ENCODE measurements around the gene KIF12.

KIF12 gene

DNA sequence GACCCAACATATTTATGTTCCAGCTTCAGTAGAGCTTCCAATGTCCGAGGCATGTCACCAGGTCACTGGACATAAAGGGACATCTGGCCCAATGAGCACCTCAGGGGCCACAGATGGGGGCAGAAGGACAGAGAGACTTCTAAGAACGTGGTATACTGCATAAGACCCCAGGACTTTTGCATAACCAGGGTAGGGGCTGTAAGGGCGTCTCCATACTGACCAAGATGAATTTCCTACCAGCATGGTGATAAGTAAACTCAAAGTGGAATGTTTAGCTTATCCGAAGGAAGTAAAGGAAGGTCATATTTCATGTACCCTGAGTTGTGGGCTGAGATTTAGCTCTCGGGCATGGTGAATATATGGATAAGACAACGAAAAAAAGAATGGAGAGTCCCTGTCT lies 38.7 kb upstream of the KIF12 start:
- H3K9ac ChIP-seq (ENCODE audit: low read length): no peak overlapping the region
- no peak overlapping the region for H2AFZ ChIP-seq (ENCODE audit: low read depth, low read length)
- H3K79me1 ChIP-seq (replicated peaks; ENCODE audit: low read length, poor library complexity, severe bottlenecking): no peaks in the 10 kb centered on the region
- H3K18ac ChIP-seq (ENCODE audit: low read depth in 1 of 2, low read length in 2 of 2): no peak overlapping the region
- H3K23ac ChIP-seq (ENCODE audit: low read length in 2 of 2): no peak overlapping the region
- H3K27me3 ChIP-seq (ENCODE audit: control insufficient read depth in 1 of 2, insufficient read depth in 1 of 2, low read length in 2 of 2): peaks cover 31 to 58% of the 10 kb centered on the region in 2 experiments
- H3K4me3 ChIP-seq (ENCODE audit: insufficient read depth in 1 of 2, low read depth in 1 of 2, low read length in 2 of 2): no peak overlapping the region
- H4K91ac ChIP-seq (ENCODE audit: low read length): no peak overlapping the region
- no peak overlapping the region for H2AK5ac ChIP-seq (ENCODE audit: low read length, severe bottlenecking)
- 79% methylated on average over 6 of the region's 6 CpGs for WGBS
- H2BK5ac ChIP-seq (ENCODE audit: low read depth, low read length, poor library complexity, severe bottlenecking): no peak overlapping the region
- peaks cover 9% of the 10 kb centered on the region for H3K4me1 ChIP-seq (ENCODE audit: control insufficient read depth, insufficient read depth, low read depth, low read length)
- no peak overlapping the region for H2BK15ac ChIP-seq (ENCODE audit: low read depth, poor library complexity, severe bottlenecking)
- H2BK12ac ChIP-seq (ENCODE audit: low read length in 2 of 2): no peak overlapping the region
- H3K14ac ChIP-seq (ENCODE audit: low read length in 2 of 2): no peak overlapping the region
- no peak overlapping the region for H4K8ac ChIP-seq (ENCODE audit: low read length)
- no peak overlapping the region for H3K4me2 ChIP-seq (ENCODE audit: low read length, poor library complexity, severe bottlenecking)
- H3K4ac ChIP-seq (ENCODE audit: low read depth in 1 of 2, low read length in 2 of 2): no peak overlapping the region
- H3K9me3 ChIP-seq (ENCODE audit: control insufficient read depth, low read length): no peaks in the 10 kb centered on the region
- no peak overlapping the region for H3K27ac ChIP-seq (ENCODE audit: low read length, poor library complexity, severe bottlenecking)
- H2BK120ac ChIP-seq (ENCODE audit: low read depth, low read length): no peak overlapping the region
- no peak for DNase-seq
- no peaks in the 10 kb centered on the region for H3K36me3 ChIP-seq (ENCODE audit: control insufficient read depth in 1 of 2, insufficient read depth in 2 of 2, low read depth in 1 of 2, low read length in 2 of 2)

DNA sequence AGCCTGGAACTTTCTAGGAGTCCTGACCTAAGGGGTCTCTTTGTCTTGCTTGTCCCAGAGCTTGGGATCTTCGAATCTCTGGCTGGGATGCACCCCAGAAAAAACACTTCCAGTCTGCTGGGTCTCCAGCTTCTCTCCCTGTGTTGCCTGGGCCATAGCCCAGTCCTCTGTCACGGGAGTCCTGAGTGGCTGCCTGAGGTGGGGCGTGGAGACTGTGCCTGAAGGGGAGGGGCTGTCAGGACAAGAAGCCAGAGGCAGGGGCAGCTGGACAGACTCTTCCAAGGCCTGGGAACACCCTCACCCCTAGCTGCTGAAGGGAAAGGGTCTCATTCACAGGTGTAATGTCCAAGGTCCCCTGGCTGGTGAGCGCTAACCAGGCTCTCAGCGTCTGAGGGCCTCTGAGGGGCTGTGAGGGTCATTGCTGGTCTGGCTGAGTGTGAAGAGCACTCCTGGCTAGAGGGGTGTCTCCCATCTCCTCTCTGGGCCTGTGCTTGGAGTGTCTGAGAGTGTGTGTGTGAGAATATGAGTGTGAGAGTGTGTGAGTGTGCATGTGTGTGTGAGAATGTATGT lies 35.8 kb upstream of the KIF12 start:
- Histone ChIP-seq H3K4me1 (ENCODE audit: control insufficient read depth, insufficient read depth, low read depth, low read length) (peaks cover 7% of the 10 kb centered on the region), H2BK15ac (ENCODE audit: low read depth, poor library complexity, severe bottlenecking) (no peak overlapping the region), H3K27me3 (ENCODE audit: control insufficient read depth in 1 of 2, insufficient read depth in 1 of 2, low read length in 2 of 2) (peaks cover 23 to 60% of the 10 kb centered on the region in 2 experiments), H3K79me1 (replicated peaks; ENCODE audit: low read length, poor library complexity, severe bottlenecking) (no peaks in the 10 kb centered on the region), H3K4me3 (ENCODE audit: insufficient read depth in 1 of 2, low read depth in 1 of 2, low read length in 2 of 2) (no peak overlapping the region), H3K9me3 (ENCODE audit: control insufficient read depth, low read length) (no peaks in the 10 kb centered on the region), H4K8ac (ENCODE audit: low read length) (no peak overlapping the region), H2AFZ (ENCODE audit: low read depth, low read length) (no peak overlapping the region), H3K9ac (ENCODE audit: low read length) (no peak overlapping the region), H3K18ac (ENCODE audit: low read depth in 1 of 2, low read length in 2 of 2) (no peak overlapping the region), H3K4me2 (ENCODE audit: low read length, poor library complexity, severe bottlenecking) (no peak overlapping the region), H3K4ac (ENCODE audit: low read depth in 1 of 2, low read length in 2 of 2) (no peak overlapping the region), H2BK120ac (ENCODE audit: low read depth, low read length) (no peak overlapping the region), H2BK5ac (ENCODE audit: low read depth, low read length, poor library complexity, severe bottlenecking) (no peak overlapping the region), H3K23ac (ENCODE audit: low read length in 2 of 2) (no peak overlapping the region), H3K36me3 (ENCODE audit: control insufficient read depth in 1 of 2, insufficient read depth in 2 of 2, low read depth in 1 of 2, low read length in 2 of 2) (no peaks in the 10 kb centered on the region), H3K14ac (ENCODE audit: low read length in 2 of 2) (peak overlapping the region in 1 of 2 experiments; percentile 50), H3K27ac (ENCODE audit: low read length, poor library complexity, severe bottlenecking) (no peak overlapping the region), H4K91ac (ENCODE audit: low read length) (no peak overlapping the region), H2AK5ac (ENCODE audit: low read length, severe bottlenecking) (peak overlapping the region; percentile 84), H2BK12ac (ENCODE audit: low read length in 2 of 2) (no peak overlapping the region)
- DNase-seq: no peak
- WGBS: 69% methylated on average over 5 of the region's 5 CpGs

DNA sequence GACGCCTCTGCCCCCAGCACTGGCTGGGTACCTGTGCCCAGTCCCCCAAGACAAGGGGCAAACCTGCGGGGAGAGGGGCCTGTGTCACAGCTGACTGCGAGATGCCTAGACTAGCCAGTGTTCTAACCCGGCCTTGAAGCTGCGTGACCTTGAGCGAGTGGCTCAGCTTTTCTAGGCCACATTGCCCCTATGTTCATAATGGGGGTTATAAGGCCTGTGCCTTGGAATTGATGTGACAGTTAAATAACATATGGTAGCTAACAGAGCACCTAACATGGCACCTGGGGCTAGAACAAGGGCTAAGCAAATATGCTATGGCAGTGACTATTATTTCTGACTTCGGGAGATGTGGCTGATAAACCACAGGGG lies 33.4 kb upstream of the KIF12 start:
- Histone ChIP-seq H4K91ac (ENCODE audit: low read length) (no peak overlapping the region), H3K4me1 (ENCODE audit: control insufficient read depth, insufficient read depth, low read depth, low read length) (peaks cover 7% of the 10 kb centered on the region), H2AFZ (ENCODE audit: low read depth, low read length) (no peak overlapping the region), H3K27ac (ENCODE audit: low read length, poor library complexity, severe bottlenecking) (no peak overlapping the region), H3K36me3 (ENCODE audit: control insufficient read depth in 1 of 2, insufficient read depth in 2 of 2, low read depth in 1 of 2, low read length in 2 of 2) (no peaks in the 10 kb centered on the region), H3K4ac (ENCODE audit: low read depth in 1 of 2, low read length in 2 of 2) (no peak overlapping the region), H3K4me2 (ENCODE audit: low read length, poor library complexity, severe bottlenecking) (no peak overlapping the region), H2BK12ac (ENCODE audit: low read length in 2 of 2) (no peak overlapping the region), H3K27me3 (ENCODE audit: control insufficient read depth in 1 of 2, insufficient read depth in 1 of 2, low read length in 2 of 2) (peaks cover 18 to 61% of the 10 kb centered on the region in 2 experiments), H3K9ac (ENCODE audit: low read length) (no peak overlapping the region), H3K79me1 (replicated peaks; ENCODE audit: low read length, poor library complexity, severe bottlenecking) (no peaks in the 10 kb centered on the region), H2BK15ac (ENCODE audit: low read depth, poor library complexity, severe bottlenecking) (no peak overlapping the region), H3K4me3 (ENCODE audit: insufficient read depth in 1 of 2, low read depth in 1 of 2, low read length in 2 of 2) (no peak overlapping the region), H2AK5ac (ENCODE audit: low read length, severe bottlenecking) (peak overlapping the region; percentile 60), H3K18ac (ENCODE audit: low read depth in 1 of 2, low read length in 2 of 2) (no peak overlapping the region), H3K9me3 (ENCODE audit: control insufficient read depth, low read length) (peaks cover 7% of the 10 kb centered on the region), H4K8ac (ENCODE audit: low read length) (no peak overlapping the region), H2BK120ac (ENCODE audit: low read depth, low read length) (no peak overlapping the region), H3K23ac (ENCODE audit: low read length in 2 of 2) (no peak overlapping the region), H3K14ac (ENCODE audit: low read length in 2 of 2) (no peak overlapping the region), H2BK5ac (ENCODE audit: low read depth, low read length, poor library complexity, severe bottlenecking) (no peak overlapping the region)
- DNase-seq: no peak
- WGBS: 95% methylated on average over 7 of the region's 7 CpGs

DNA sequence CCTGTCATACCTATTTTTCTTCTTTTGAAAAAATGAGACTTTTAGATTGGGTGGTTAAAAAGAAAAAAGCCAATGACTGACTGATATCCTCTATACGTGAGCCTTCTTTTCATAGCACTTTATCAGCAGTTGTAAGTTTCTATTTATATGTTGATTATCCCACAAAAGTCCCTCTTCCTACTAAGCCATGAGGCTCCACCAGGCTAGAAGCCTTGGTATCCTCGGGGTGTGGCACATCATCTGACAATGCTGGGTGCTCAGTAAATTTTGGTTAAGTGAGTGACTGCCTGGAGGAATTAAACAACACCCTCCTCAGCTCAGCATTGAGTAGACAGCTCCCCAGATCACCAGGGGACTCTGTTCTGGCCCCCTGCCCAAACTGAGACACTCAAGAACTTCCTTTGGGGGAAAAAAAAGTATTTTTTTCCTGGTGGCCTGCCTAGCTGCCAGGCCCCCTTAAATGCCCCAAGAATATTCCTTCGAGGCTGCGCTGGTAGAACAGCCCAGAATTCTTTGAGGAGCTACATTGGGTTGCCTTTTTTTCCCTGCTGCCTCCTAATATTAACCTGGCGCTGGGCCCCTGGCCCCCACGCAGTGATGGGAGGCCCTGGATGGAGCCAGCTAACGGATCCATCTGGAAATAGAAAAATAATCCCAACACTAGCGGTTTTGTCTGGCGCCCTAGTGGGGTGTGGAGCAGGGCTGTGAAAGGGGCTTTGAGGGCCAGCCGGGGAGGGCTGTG lies 32.9 kb upstream of the KIF12 start:
- Histone ChIP-seq H4K8ac (ENCODE audit: low read length) (no peak overlapping the region), H4K91ac (ENCODE audit: low read length) (no peak overlapping the region), H2BK5ac (ENCODE audit: low read depth, low read length, poor library complexity, severe bottlenecking) (no peak overlapping the region), H3K36me3 (ENCODE audit: control insufficient read depth in 1 of 2, insufficient read depth in 2 of 2, low read depth in 1 of 2, low read length in 2 of 2) (no peaks in the 10 kb centered on the region), H2BK120ac (ENCODE audit: low read depth, low read length) (no peak overlapping the region), H3K9ac (ENCODE audit: low read length) (no peak overlapping the region), H2AK5ac (ENCODE audit: low read length, severe bottlenecking) (peak overlapping the region; percentile 60), H3K4me1 (ENCODE audit: control insufficient read depth, insufficient read depth, low read depth, low read length) (peaks cover 7% of the 10 kb centered on the region), H3K23ac (ENCODE audit: low read length in 2 of 2) (no peak overlapping the region), H3K4ac (ENCODE audit: low read depth in 1 of 2, low read length in 2 of 2) (no peak overlapping the region), H3K27ac (ENCODE audit: low read length, poor library complexity, severe bottlenecking) (no peak overlapping the region), H2AFZ (ENCODE audit: low read depth, low read length) (no peak overlapping the region), H3K18ac (ENCODE audit: low read depth in 1 of 2, low read length in 2 of 2) (no peak overlapping the region), H3K27me3 (ENCODE audit: control insufficient read depth in 1 of 2, insufficient read depth in 1 of 2, low read length in 2 of 2) (peaks cover 19 to 61% of the 10 kb centered on the region in 2 experiments), H3K4me3 (ENCODE audit: insufficient read depth in 1 of 2, low read depth in 1 of 2, low read length in 2 of 2) (no peak overlapping the region), H3K79me1 (replicated peaks; ENCODE audit: low read length, poor library complexity, severe bottlenecking) (no peaks in the 10 kb centered on the region), H3K4me2 (ENCODE audit: low read length, poor library complexity, severe bottlenecking) (no peak overlapping the region), H3K14ac (ENCODE audit: low read length in 2 of 2) (no peak overlapping the region), H2BK12ac (ENCODE audit: low read length in 2 of 2) (no peak overlapping the region), H2BK15ac (ENCODE audit: low read depth, poor library complexity, severe bottlenecking) (no peak overlapping the region), H3K9me3 (ENCODE audit: control insufficient read depth, low read length) (peaks cover 13% of the 10 kb centered on the region)
- no peak for DNase-seq
- 79% methylated on average over 8 of the region's 10 CpGs for WGBS

Measured in mesenchymal stem cell (in vitro differentiated cells and primary cell).